Stomach (tissue), 9 donors: ENCODE results near the gene NDST1. TPM values are rescaled to one million over a fixed set of nuclear protein-coding genes. Genes with fewer than 3 reads are reported as not detected.

Experiments
- DNase-seq, 2 donors: peaks; one replicate each; pipeline versions ENCODE4 v3.0.0 to v3.0.0-alpha.2; 2013 to 2019
- H3K27ac ChIP-seq, 5 donors: fragments of 200-600 bp in 4 of 5; sonication (generic) in 4 of 5; one replicate each; pipeline ENCODE4 v1.5.1; 2013 to 2019; ENCODE audit warnings: mild to moderate bottlenecking in 1 of 5, moderate library complexity in 1 of 5
- H3K27me3 ChIP-seq, 3 donors: fragments of 200-600 bp; sonication (generic); one replicate each; pipeline ENCODE4 v1.5.1; 2017 to 2019; ENCODE audit warnings: mixed run types in 1 of 3
- H3K36me3 ChIP-seq, 4 donors: fragments of 200-600 bp; sonication (generic); 1 replicate in 3 of 4; 2 replicates in 1 of 4; pipeline ENCODE4 v1.5.1; 2016 to 2019
- H3K4me1 ChIP-seq, 4 donors: fragments of 200-600 bp; sonication (generic); one replicate each; pipeline ENCODE4 v1.5.1; 2016 to 2019
- H3K4me3 ChIP-seq, 4 donors: fragments of 200-600 bp; sonication (generic) in 3 of 4; one replicate each; pipeline ENCODE4 v1.5.1; 2016 to 2019; ENCODE audit warnings: mild to moderate bottlenecking in 1 of 4
- H3K9me3 ChIP-seq, 4 donors: fragments of 200-600 bp; sonication (generic); one replicate each; pipeline ENCODE4 v1.5.1; 2016 to 2019
- CTCF ChIP-seq, 7 experiments: fragments of 450-650 bp in 4 of 7; fragments of 200-600 bp in 3 of 7; sonication (generic) in 3 of 7; IDR thresholded peaks; one replicate each; pipeline ENCODE4 v1.5.1; 2016 to 2019; ENCODE audit warnings: antibody characterized with exemption in 7 of 7, control low read depth in 2 of 7, mild to moderate bottlenecking in 1 of 7
- EP300 ChIP-seq: sonication (generic); formaldehyde crosslinking; IDR thresholded peaks from one replicate; pipeline ENCODE4 v1.6.1; 2017; ENCODE audit warnings: antibody characterized with exemption
- POLR2A ChIP-seq, 4 donors: fragments of 450-650 bp; IDR thresholded peaks; one replicate each; pipeline ENCODE4 v1.6.1; 2016; ENCODE audit warnings: antibody characterized with exemption in 4 of 4, control low read depth in 2 of 4, mild to moderate bottlenecking in 1 of 4, moderate library complexity in 1 of 4
- POLR2AphosphoS5 ChIP-seq, 3 donors: sonication (generic); formaldehyde crosslinking; IDR thresholded peaks; one replicate each; pipeline ENCODE4 v1.6.1; 2016; ENCODE audit warnings: antibody characterized with exemption in 3 of 3
- WGBS, 5 donors: extraction: QIAGEN DNeasy Blood & Tissue Kit in 3 of 5; methylation state at CpG; one replicate each; pipeline versions ENCODE4 v1.1.5 to v1.1.7; 2013 to 2018; 5-methylcytosine and 5-hydroxymethylcytosine counted together
- intact Hi-C: fragments of 100-400 bp; cut with DNase I; formaldehyde crosslinking; loops from one replicate; pipeline ENCODE4 v1.15.1; 2023; ENCODE audit warnings: low total_unique reads
- polyA plus RNA-seq, 3 donors: library from polyadenylated mRNA; stranded (reverse); fragments of 200-250 nt; gene quantifications; one replicate each; pipeline ENCODE4 v1.2.3, GENCODE V29; 2013
- total RNA-seq, 5 donors: library from RNA; depleted of rRNA; stranded (reverse); fragments of >200 nt; gene quantifications; one replicate each; pipeline versions ENCODE4 v1.1.0 to v1.2.3, GENCODE V29; 2014 to 2016
- donor health status: healthy with polysubstance abuse.
- donor health status: Bipolar disorder and iron deficiency.
- donor health status: healthy.

Gene NDST1
- total and polyA plus RNA-seq, 8 donors, result 6.4 to 32.9 (median 15.9) TPM

DNA sequence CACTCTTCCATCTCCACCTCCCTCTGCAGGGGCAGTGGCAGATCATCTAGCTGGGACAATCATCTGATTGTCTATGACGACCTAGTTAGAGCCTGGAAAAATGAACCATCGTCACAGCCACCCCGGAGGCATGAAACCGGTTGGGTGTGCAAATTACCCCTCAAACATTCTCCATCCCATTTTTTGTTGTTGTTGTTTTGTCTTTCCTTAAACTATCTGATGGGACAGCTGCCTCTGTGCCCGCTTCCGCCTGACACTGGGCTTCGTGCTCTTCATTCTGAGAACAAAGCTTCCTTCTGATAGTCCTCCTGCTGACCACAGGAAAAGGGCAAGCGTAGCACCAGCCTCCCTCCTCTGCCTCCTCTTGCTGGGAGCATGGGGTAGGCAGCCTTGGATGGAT, 7.0 kb upstream of the NDST1 start:
- H3K36me3 ChIP-seq, result no peaks in the 10 kb centered on the region

DNA sequence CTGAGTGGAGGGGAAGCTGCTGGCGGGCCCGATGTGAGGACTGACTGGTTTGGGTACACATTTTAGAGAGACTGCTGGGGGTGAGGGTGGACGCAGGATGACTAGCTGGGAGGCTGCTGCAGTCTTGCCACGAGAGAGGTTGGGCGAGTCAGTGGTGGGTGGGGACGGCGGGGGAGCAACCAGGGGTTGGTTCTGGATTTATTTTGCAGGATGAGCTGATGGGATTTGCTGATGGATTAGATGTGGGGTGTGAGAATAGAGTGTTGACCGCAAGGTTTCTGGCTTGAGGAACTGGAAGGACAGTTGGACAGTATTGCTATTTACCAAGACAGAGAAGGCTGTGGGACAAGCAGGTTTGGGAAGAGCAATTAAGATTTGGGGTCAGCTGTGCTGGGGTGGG, 5.8 kb upstream of the NDST1 start:
- H3K4me1 ChIP-seq, result peaks cover 77 to 100% (median 94%) of the 10 kb centered on the region in 4 donors
- no peak for DNase-seq
- TF ChIP-seq POLR2AphosphoS5 (IDR thresholded peaks at IDR 0.05) (no peak), POLR2A (IDR thresholded peaks at IDR 0.05) (no peak), CTCF (IDR thresholded peaks at IDR 0.05) (no peak), EP300 (no peak)
- H3K4me3 ChIP-seq, result no peak overlapping the region
- intact Hi-C loops, result no loop called here
- no peaks in the 10 kb centered on the region for H3K36me3 ChIP-seq
- peak overlapping the region in 4 of 5 donors; percentile 21 to 82 (median 69) for H3K27ac ChIP-seq
- H3K27me3 ChIP-seq, result no peaks in the 10 kb centered on the region
- H3K9me3 ChIP-seq, result no peaks in the 10 kb centered on the region
- 71 to 77% (median 75%) methylated on average over 8 of the region's 8 CpGs for WGBS, 5 donors

More for the DNA sequence above, 7.0 kb upstream of the NDST1 start:
- no peak for DNase-seq
- Histone ChIP-seq H3K9me3 (no peaks in the 10 kb centered on the region), H3K27me3 (no peaks in the 10 kb centered on the region), H3K27ac (peak overlapping the region; percentile 15 to 82 (median 33)), H3K4me3 (no peak overlapping the region), H3K4me1 (peaks cover 80 to 100% (median 90%) of the 10 kb centered on the region in 4 donors)
- TF ChIP-seq POLR2A (IDR thresholded peaks at IDR 0.05) (no peak), EP300 (no peak), CTCF (IDR thresholded peaks at IDR 0.05) (no peak), POLR2AphosphoS5 (IDR thresholded peaks at IDR 0.05) (no peak)
- intact Hi-C loops, result no loop called here
- 83 to 89% (median 86%) methylated on average over 8 of the region's 8 CpGs for WGBS, 5 donors

- H3K4me3 ChIP-seq, result no peak overlapping the region
- peak overlapping the region in 4 of 5 donors; percentile 61 to 82 (median 69) for H3K27ac ChIP-seq
- intact Hi-C loops, result no loop called here
- WGBS, 5 donors, result 84 to 96% (median 87%) methylated on average over 3 of the region's 3 CpGs
- TF ChIP-seq CTCF (IDR thresholded peaks at IDR 0.05) (no peak), POLR2A (IDR thresholded peaks at IDR 0.05) (no peak), POLR2AphosphoS5 (IDR thresholded peaks at IDR 0.05) (no peak), EP300 (no peak)
- no peaks in the 10 kb centered on the region for H3K9me3 ChIP-seq
- DNase-seq, result no peak
- no peaks in the 10 kb centered on the region for H3K27me3 ChIP-seq
- H3K4me1 ChIP-seq, result peaks cover 77 to 100% (median 94%) of the 10 kb centered on the region in 4 donors
- no peaks in the 10 kb centered on the region for H3K36me3 ChIP-seq
Observed at GRCh38 chr5:150502847-150503246, 5.1 kb upstream of the NDST1 start.

GRCh38 chr5:150503386-150503785, 4.5 kb upstream of the NDST1 start:
- Histone ChIP-seq H3K27me3 (no peaks in the 10 kb centered on the region), H3K9me3 (no peaks in the 10 kb centered on the region), H3K36me3 (no peaks in the 10 kb centered on the region), H3K27ac (peak overlapping the region; percentile 61 to 82 (median 62)), H3K4me3 (no peak overlapping the region), H3K4me1 (peaks cover 77 to 100% (median 94%) of the 10 kb centered on the region in 4 donors)
- WGBS, 5 donors, result 83 to 91% (median 86%) methylated on average over 4 of the region's 4 CpGs
- intact Hi-C loops, result no loop called here
- no peak for DNase-seq
- TF ChIP-seq POLR2A (IDR thresholded peaks at IDR 0.05) (no peak), POLR2AphosphoS5 (IDR thresholded peaks at IDR 0.05) (no peak), CTCF (IDR thresholded peaks at IDR 0.05) (no peak), EP300 (no peak)
